Measurements from ENCODE around the gene GALNT9. TPM values are rescaled to one million over a fixed set of nuclear protein-coding genes. Genes with fewer than 3 reads are reported as not detected.

Gene GALNT9
- total RNA-seq, 4 donors from 2014 or later, result 0.17 to 0.58 (median 0.46) TPM

DNA sequence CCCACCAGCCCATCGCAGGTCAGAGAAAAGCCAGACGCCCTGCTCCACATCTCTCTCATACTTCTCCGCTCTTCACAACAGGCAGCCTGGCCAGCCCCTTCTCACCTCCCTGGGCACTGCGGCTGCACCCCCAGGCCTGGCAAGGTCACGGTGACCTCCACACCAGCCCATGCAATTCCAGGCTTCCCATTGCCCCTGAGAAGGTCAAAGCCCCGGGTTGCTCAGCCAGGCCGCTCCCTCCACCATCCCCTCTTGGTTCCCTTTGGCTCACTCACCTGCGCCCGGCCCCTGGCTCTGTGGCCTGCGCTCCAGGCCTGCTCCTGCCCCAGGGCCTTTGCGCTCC, 55.4 kb downstream of the GALNT9 start:
- Histone ChIP-seq H3K4me3 (no peak overlapping the region), H3K36me3 (no peaks in the 10 kb centered on the region), H3K27me3 (peaks cover 0 to 85% (median 16%) of the 10 kb centered on the region in 4 donors), H3K9me3 (no peaks in the 10 kb centered on the region), H3K4me1 (peaks cover 0 to 11% (median 7%) of the 10 kb centered on the region in 4 donors), H3K27ac (replicated peaks in 1 of 4) (no peak overlapping the region)
- intact Hi-C loops (cut with DNase I), result no loop called here
- TF ChIP-seq POLR2A (IDR thresholded peaks at IDR 0.05; ENCODE audit: low read depth) (no peak), POLR2AphosphoS5 (IDR thresholded peaks at IDR 0.05) (no peak), EP300 (IDR thresholded peaks at IDR 0.05) (no peak)
- TF ChIP-seq, protein P1, sequence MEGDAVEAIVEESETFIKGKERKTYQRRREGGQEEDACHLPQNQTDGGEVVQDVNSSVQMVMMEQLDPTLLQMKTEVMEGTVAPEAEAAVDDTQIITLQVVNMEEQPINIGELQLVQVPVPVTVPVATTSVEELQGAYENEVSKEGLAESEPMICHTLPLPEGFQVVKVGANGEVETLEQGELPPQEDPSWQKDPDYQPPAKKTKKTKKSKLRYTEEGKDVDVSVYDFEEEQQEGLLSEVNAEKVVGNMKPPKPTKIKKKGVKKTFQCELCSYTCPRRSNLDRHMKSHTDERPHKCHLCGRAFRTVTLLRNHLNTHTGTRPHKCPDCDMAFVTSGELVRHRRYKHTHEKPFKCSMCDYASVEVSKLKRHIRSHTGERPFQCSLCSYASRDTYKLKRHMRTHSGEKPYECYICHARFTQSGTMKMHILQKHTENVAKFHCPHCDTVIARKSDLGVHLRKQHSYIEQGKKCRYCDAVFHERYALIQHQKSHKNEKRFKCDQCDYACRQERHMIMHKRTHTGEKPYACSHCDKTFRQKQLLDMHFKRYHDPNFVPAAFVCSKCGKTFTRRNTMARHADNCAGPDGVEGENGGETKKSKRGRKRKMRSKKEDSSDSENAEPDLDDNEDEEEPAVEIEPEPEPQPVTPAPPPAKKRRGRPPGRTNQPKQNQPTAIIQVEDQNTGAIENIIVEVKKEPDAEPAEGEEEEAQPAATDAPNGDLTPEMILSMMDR (IDR thresholded peaks at IDR 0.05), result no peak
- 81% methylated on average over 11 of the region's 11 CpGs for WGBS
- no peak for DNase-seq (ENCODE audit: extremely low spot score)

DNA sequence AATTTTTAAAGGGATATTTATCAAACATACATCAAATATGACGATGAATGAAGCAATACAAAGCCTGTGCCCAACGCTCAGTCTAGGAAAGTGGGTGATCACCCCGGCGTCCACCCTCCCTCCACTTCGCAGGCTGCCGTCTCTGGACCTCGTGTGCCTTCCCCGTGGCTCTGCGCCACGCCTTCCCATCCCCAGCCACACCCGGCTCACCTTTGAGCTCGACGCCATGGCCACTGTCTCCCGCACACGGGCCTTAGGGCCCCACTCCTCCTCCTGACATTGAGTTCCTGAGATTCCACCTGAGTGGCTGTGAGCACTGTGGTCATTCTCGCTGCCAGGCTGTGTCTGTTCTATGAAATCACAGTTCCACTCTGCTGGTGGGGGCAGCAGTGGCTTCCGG, 56.7 kb downstream of the GALNT9 start:
- H3K27me3 ChIP-seq, result peaks cover 0 to 85% (median 9%) of the 10 kb centered on the region in 4 donors
- intact Hi-C loops (cut with DNase I), result no loop called here
- no peak overlapping the region for H3K27ac ChIP-seq (replicated peaks in 1 of 4)
- no peak for DNase-seq (ENCODE audit: extremely low spot score)
- H3K4me1 ChIP-seq, result peaks cover 0 to 7% (median 5%) of the 10 kb centered on the region in 4 donors
- H3K9me3 ChIP-seq, result no peaks in the 10 kb centered on the region
- H3K36me3 ChIP-seq, result no peaks in the 10 kb centered on the region
- 87% methylated on average over 17 of the region's 17 CpGs for WGBS
- H3K4me3 ChIP-seq, result no peak overlapping the region
- TF ChIP-seq EP300 (IDR thresholded peaks at IDR 0.05) (no peak), POLR2AphosphoS5 (IDR thresholded peaks at IDR 0.05) (no peak), POLR2A (IDR thresholded peaks at IDR 0.05; ENCODE audit: low read depth) (no peak)
- TF ChIP-seq, protein P1 (IDR thresholded peaks at IDR 0.05), result no peak

DNA sequence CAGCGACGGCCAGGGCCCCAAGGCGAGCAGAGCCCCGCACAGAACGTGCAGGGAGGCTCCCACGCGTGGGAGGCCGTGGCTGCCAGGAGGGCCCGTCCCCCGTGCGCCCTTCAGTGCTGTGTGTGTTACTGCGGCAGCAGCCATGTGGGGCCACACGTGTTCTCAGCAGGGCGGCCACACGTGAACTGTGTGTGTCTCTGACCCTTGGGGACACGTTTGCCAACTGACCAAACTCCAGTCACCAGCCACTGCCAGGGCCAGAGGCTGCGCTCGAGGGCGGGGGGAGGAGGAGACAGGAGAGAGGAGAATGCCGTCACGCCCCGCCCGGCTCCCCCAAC, 57.7 kb downstream of the GALNT9 start:
- DNase-seq (ENCODE audit: extremely low spot score), result no peak
- WGBS, result 69% methylated on average over 12 of the region's 23 CpGs
- TF ChIP-seq POLR2AphosphoS5 (IDR thresholded peaks at IDR 0.05) (no peak), EP300 (IDR thresholded peaks at IDR 0.05) (no peak), POLR2A (IDR thresholded peaks at IDR 0.05; ENCODE audit: low read depth) (no peak)
- TF ChIP-seq, protein P1 (IDR thresholded peaks at IDR 0.05), result no peak
- no peaks in the 10 kb centered on the region for H3K9me3 ChIP-seq
- intact Hi-C loops (cut with DNase I), result no loop called here
- no peaks in the 10 kb centered on the region for H3K4me1 ChIP-seq
- H3K4me3 ChIP-seq, result no peak overlapping the region
- H3K36me3 ChIP-seq, result no peaks in the 10 kb centered on the region
- peaks cover 0 to 85% (median 2%) of the 10 kb centered on the region in 4 donors for H3K27me3 ChIP-seq
- H3K27ac ChIP-seq (replicated peaks in 1 of 4), result no peak overlapping the region

DNA sequence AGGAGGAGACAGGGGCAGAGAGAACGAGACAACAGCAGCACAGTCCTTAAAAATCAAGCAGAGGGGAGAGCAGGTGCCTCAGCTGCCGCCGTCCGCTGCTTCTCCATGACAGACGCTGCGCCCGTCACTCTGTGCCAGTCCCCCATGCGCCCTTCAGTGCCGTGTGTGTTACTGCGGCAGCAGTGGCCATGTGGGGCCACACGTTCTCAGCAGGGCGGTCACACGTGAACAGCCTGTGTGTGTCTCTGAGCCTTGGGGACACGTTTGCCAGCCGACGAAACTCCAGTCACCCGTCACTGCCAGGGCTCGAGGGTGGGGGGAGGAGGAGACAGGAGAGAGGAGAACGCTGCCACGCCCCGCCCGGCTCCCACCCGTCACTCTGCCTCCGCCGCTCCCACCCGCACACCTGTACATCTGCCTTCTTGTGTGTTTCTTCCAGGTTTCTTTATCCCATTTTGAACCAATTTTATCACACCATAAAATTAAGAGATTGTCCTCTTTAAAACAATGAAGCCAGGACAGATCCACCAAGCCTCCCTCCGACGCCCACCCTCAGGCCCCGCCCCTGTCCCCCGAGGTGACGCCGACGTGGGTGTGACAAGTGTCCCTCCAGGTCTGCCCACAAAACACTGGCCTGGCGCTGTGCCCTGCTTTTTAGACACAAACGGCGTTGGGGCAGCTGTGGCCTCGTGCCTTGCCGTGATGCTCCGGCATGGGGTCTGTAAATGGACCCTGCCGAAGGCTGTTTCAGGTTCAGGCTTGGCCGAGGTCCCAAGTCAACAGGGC, 58.2 kb downstream of the GALNT9 start:
- Histone ChIP-seq H3K36me3 (no peaks in the 10 kb centered on the region), H3K4me1 (no peaks in the 10 kb centered on the region), H3K4me3 (no peak overlapping the region), H3K9me3 (no peaks in the 10 kb centered on the region), H3K27ac (replicated peaks in 1 of 4) (no peak overlapping the region), H3K27me3 (peaks cover 0 to 85% (median 1%) of the 10 kb centered on the region in 4 donors)
- 76% methylated on average over 41 of the region's 41 CpGs for WGBS
- intact Hi-C loops (cut with DNase I), result no loop called here
- TF ChIP-seq, protein P1 (IDR thresholded peaks at IDR 0.05), result no peak
- no peak for TF ChIP-seq POLR2A (IDR thresholded peaks at IDR 0.05; ENCODE audit: low read depth)
- no peak for TF ChIP-seq EP300 (IDR thresholded peaks at IDR 0.05)
- TF ChIP-seq POLR2AphosphoS5 (IDR thresholded peaks at IDR 0.05), result no peak
- no peak for DNase-seq (ENCODE audit: extremely low spot score)

DNA sequence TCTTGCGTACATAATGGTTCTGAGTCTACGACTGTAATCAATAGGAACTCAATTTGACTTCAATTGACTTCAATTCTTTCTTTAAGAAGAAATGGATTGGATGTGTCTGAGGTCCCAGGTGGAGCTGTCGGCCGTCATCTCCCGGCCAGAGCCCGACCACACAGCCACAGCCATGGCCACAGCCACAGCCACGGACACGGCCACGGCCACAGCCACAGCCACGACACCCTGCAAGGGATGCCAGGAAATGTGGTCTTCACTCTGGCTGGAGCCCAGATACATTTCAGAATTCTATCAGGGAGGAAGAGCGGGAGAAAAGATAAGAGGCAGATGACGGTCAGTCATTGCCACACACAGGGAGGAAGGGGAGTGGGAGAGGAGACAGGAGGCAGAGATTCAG, 58.9 kb downstream of the GALNT9 start:
- H3K27me3 ChIP-seq, result peaks cover 0 to 85% (median 0%) of the 10 kb centered on the region in 4 donors
- no peak overlapping the region for H3K4me3 ChIP-seq
- intact Hi-C loops (cut with DNase I), result no loop called here
- no peak for TF ChIP-seq POLR2AphosphoS5 (IDR thresholded peaks at IDR 0.05)
- no peak for TF ChIP-seq EP300 (IDR thresholded peaks at IDR 0.05)
- no peak for TF ChIP-seq POLR2A (IDR thresholded peaks at IDR 0.05; ENCODE audit: low read depth)
- TF ChIP-seq, protein P1 (IDR thresholded peaks at IDR 0.05), result no peak
- H3K4me1 ChIP-seq, result no peaks in the 10 kb centered on the region
- no peaks in the 10 kb centered on the region for H3K36me3 ChIP-seq
- no peaks in the 10 kb centered on the region for H3K9me3 ChIP-seq
- WGBS, result 75% methylated on average over 12 of the region's 12 CpGs
- H3K27ac ChIP-seq (replicated peaks in 1 of 4), result no peak overlapping the region
- no peak for DNase-seq (ENCODE audit: extremely low spot score)
